Coronary artery (tissue), 2 donors: ENCODE measurements around the gene PCNA.
"Not testable (repeated sequence)": the region's sequence is repeated elsewhere in the genome, so short reads cannot be mapped to it uniquely, and the experiment has no call there.

ENCODE experiments used
- DNase-seq: peaks from one replicate; pipeline ENCODE4 v3.0.0-alpha.2; 2017; ENCODE audit warnings: low spot score
- H3K27ac ChIP-seq, 2 donors: fragments of 200-600 bp; sonication (generic); one replicate each; pipeline ENCODE4 v1.5.1; 2016 to 2019
- H3K4me3 ChIP-seq: fragments of 200-600 bp; sonication (generic); 2 replicates; pipeline ENCODE4 v1.5.1; 2016; ENCODE audit warnings: mild to moderate bottlenecking, moderate library complexity
- CTCF ChIP-seq: fragments of 200-600 bp; sonication (generic); IDR thresholded peaks from one replicate; pipeline ENCODE4 v1.5.1; 2019; ENCODE audit warnings: antibody characterized with exemption

Gene PCNA

GRCh38 chr20:5100684-5101347 lies 18.9 kb downstream of the PCNA start:
- peak; percentile 79 for TF ChIP-seq CTCF
- Histone ChIP-seq H3K27ac (no peak overlapping the region), H3K4me3 (no peak overlapping the region)
- DNase-seq: peak; percentile 82

- not testable (repeated sequence) for DNase-seq, H3K27ac ChIP-seq, H3K4me3 ChIP-seq
Observed at GRCh38 chr20:5099909-5100308, 19.8 kb downstream of the PCNA start.

- DNase-seq, H3K4me3 ChIP-seq, H3K27ac ChIP-seq: not testable (repeated sequence)
Observed at GRCh38 chr20:5099009-5099408, 20.7 kb downstream of the PCNA start.

GRCh38 chr20:5096463-5096862 lies 23.3 kb downstream of the PCNA start:
- TF ChIP-seq CTCF: no peak
- no peak for DNase-seq
- no peak overlapping the region for H3K27ac ChIP-seq
- no peak overlapping the region for H3K4me3 ChIP-seq

GRCh38 chr20:5095931-5096330 lies 23.8 kb downstream of the PCNA start:
- Histone ChIP-seq H3K4me3 (no peak overlapping the region), H3K27ac (no peak overlapping the region)
- peak; percentile 35 for DNase-seq
- TF ChIP-seq CTCF: no peak

GRCh38 chr20:5095454-5095853 lies 24.3 kb downstream of the PCNA start:
- no peak for TF ChIP-seq CTCF
- Histone ChIP-seq H3K4me3 (no peak overlapping the region), H3K27ac (no peak overlapping the region)
- peak; percentile 38 for DNase-seq

GRCh38 chr20:5092765-5093339 lies 26.9 kb downstream of the PCNA start:
- Histone ChIP-seq H3K27ac (no peak overlapping the region), H3K4me3 (no peak overlapping the region)
- TF ChIP-seq CTCF: no peak
- DNase-seq: no peak

GRCh38 chr20:5091902-5092301 lies 27.9 kb downstream of the PCNA start:
- TF ChIP-seq CTCF: no peak
- no peak overlapping the region for H3K27ac ChIP-seq
- DNase-seq: no peak
- H3K4me3 ChIP-seq: no peak overlapping the region
